Measurements from ENCODE around the gene DUSP15.
"Not testable (repeated sequence)": the region's sequence is repeated elsewhere in the genome, so short reads cannot be mapped to it uniquely, and the experiment has no call there.

The DUSP15 gene

GRCh38 chr20:31839782-31840487 is 30.4 kb downstream of the DUSP15 start:
- DNase-seq (ENCODE audit: low read depth, low spot score), result no peak

GRCh38 chr20:31838646-31839292 is 31.6 kb downstream of the DUSP15 start:
- DNase-seq (ENCODE audit: low read depth, low spot score), result no peak

DNA sequence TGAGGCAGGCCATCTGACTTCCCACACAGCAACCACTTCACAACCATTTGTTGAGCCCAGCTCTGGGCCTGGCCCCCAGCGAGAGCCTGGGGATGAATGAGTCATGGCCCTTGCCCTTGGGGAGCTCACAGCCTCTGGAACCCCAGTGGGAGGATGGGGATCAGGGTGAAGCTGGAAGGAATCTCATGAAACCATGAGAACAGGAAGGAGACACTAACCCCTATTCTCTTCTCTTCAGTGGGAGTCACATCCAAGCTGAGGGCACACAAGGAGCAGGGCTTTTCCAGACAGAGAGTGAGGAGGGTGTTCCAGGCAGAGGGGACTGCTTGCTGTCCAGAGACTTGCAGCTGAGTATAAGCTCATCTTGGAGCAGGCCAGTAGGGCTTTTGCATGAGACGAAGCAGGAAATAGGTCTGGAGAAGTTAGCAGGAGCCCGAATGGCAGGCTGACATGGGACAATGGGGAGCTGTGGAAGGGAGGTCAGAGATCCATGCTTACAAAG is 32.4 kb downstream of the DUSP15 start:
- peak; percentile 24 for DNase-seq (ENCODE audit: low read depth, low spot score)

GRCh38 chr20:31836853-31837608 is 33.3 kb downstream of the DUSP15 start:
- DNase-seq (ENCODE audit: low read depth, low spot score), result peak; percentile 27

DNA sequence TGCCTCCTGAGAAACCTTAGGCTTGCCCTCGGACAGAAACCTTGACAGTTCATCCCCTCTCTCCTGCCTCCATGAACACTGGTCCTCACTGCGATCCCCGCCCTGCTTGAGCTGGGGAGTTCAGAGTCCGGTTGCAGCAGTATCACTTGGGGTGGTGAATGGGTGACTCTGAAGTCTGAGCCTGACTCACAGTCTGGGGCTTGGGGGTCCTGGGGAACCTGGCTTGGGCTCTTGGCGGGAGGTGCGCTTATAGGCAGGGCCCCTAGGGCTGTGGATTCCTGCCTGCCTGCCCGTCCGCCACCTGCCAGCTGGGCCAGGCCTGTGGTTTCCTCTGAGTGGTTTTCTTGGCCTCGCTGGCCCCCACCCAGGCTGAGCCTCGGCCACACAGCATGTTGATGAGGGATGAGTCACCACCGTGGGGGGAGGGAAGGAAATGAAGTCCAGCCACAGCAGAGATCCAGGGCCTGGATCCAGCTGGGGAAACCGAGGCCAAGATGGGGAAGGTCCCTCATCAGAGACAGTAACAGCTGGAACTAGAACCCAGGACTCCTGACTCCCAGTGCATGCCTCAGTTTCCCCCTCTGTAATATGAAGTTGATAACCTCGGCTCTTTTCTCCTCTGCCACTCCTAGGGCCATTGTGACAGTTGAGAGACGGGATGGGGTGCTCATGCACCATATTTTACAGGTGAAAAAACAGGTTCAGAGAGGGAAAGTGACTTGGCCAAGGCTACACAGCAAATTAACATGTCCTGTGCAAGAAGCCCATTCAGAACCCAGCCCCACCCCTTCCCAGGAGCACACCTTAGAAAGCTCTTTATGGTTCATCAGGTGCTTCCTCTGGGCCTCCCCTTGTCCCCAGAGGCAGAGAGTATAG is 34.1 kb downstream of the DUSP15 start:
- DNase-seq (ENCODE audit: low read depth, low spot score), result peak; percentile 52

DNA sequence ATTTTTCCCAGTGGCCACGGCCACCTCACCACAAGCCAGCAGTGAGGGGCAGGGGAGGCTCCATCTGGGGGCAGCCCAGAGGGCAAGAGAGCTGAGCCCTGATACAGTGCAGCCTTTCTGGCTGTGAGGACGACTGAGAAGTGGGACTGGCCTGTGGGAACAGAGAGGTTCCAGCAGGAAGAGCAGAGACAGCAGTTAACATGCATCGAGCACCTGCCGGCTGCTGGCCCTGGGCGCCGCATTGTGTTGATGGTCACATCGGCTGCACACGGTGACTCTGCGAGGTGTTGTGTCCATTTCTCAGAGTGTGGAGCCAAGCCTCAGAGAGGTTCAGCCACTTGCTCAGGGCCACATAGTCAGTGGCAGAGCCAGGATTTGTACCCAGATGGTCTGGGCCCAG is 34.8 kb downstream of the DUSP15 start:
- no peak for DNase-seq (ENCODE audit: low read depth, low spot score)

GRCh38 chr20:31833931-31834521 is 36.3 kb downstream of the DUSP15 start:
- no peak for DNase-seq (ENCODE audit: low read depth, low spot score)

- DNase-seq (ENCODE audit: low read depth, low spot score), result peak; percentile 94
Observed at GRCh38 chr20:31833130-31833930, 37.0 kb downstream of the DUSP15 start.

DNA sequence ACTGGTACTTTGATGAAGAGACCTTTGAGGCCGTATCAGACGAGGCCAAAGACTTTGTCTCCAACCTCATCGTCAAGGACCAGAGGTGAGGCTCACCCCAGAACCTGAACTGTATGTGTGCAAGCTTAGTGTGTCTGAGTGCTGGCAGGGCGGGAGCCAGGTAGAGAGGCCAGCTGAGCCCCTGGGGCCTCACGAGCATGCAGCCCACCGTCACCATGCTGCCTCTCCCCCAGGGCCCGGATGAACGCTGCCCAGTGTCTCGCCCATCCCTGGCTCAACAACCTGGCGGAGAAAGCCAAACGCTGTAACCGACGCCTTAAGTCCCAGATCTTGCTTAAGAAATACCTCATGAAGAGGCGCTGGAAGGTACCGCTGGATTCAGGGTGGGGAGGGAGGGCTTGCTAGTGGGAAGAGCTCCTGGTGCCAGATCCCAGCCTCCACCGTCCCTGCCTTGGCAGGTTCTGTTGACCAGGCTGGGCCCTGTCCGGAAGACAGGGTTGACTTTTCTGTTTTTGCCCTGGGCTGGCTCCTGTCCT is 38.5 kb downstream of the DUSP15 start:
- no peak for DNase-seq (ENCODE audit: low read depth, low spot score)

GRCh38 chr20:31831211-31831610 is 39.1 kb downstream of the DUSP15 start:
- no peak for DNase-seq (ENCODE audit: low read depth, low spot score)

- no peak for DNase-seq (ENCODE audit: low read depth, low spot score)
Observed at GRCh38 chr20:31830406-31830981, 39.8 kb downstream of the DUSP15 start.

DNA sequence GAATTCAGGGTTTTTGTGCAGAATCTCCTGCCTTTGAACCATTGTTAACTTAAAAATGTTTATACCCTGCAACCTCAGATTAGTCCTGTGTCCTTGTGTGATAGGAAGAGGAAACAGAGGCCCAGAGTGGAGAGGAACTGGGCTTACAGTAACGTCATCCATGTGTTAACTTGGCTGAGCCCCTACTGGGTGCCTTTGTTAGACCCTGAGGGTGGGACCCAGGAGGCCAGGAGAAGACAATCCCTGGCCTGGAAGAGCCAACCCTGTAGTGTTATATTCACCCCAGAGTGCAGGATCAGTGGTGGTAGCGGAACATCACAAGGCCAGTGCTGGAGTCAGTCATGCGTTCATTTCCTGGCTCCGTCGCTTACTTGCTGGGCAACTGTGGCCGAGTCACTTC is 40.6 kb downstream of the DUSP15 start:
- DNase-seq (ENCODE audit: low read depth, low spot score), result no peak

- not testable (repeated sequence) for DNase-seq (ENCODE audit: low read depth, low spot score)
Observed at GRCh38 chr20:31828016-31828415, 42.3 kb downstream of the DUSP15 start.

DNA sequence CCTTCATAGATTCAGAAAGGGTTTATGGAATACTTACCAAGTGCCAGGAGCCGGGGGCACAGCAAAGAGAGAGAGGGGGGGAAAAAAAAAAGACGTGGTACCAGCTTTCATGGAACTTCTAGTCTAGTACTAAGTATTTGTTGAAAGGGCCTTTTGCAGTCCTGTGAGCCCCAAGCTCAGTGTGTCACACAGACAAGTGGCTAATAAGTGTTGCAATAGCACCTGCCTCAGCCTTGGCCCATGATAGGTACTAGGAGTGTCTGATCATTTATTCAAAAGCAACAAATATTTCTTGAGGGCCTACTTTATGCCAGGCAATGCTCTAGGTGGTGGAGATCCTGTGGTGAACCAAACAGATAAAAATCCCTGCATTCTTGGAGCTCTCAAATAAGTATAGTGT is 43.3 kb downstream of the DUSP15 start:
- no peak for DNase-seq (ENCODE audit: low read depth, low spot score)

- DNase-seq (ENCODE audit: low read depth, low spot score), result no peak
Observed at GRCh38 chr20:31826074-31826473, 44.3 kb downstream of the DUSP15 start.

- DNase-seq (ENCODE audit: low read depth, low spot score), result no peak
Observed at GRCh38 chr20:31824554-31825313, 45.6 kb downstream of the DUSP15 start.

GRCh38 chr20:31824125-31824485 is 46.2 kb downstream of the DUSP15 start:
- DNase-seq (ENCODE audit: low read depth, low spot score), result no peak

DNA sequence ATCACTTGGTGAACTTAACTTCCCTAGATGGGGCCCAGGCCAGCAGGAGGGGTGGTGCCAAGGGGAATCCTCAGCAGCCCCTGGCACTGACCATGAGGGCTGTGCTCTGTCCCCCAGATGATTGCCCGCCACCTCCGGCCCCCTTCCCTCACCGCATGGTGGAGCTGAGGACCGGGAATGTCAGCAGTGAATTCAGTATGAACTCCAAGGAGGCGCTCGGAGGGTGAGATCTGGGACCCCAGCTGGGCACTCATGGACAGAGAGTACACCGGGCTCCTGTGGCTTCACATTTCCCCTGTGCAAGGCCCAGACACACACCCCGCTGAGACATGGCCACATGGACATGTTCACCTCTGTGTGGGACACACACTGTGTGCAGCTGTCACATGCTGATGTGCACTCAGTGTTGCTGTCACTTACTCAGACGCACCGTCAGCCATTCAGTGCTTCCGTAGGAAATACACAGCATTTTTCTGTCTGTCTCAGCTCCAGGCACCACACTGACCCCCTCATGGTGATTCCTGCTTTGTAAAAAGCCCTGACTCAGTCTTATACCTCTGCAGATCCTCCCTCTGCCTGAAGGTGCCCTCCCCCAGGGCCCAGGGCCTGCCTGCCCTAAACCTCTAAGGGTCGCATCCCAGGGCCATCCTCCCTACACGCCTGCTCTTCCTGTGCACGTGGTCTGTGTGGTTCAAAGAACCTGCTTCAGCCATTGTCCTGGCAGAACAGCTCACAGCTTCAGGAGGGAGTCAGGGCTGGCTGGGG is 46.8 kb downstream of the DUSP15 start:
- no peak for DNase-seq (ENCODE audit: low read depth, low spot score)

All from ELF-1 (cell line).